Activated T-helper 1 cell treated with anti-CD3 and anti-CD28 coated beads, Interleukin-12 subunit alpha, Interleukin-12 subunit beta, Interleukin-2, Interleukin-4 antibody, amounts not matched to agents 30 ng/mL and 10 ng/mL and 1 ng/mL, durations not matched to agents 14 hours and 24 hours and 36 hours (primary cell): Measurements from ENCODE around the gene MARK4. TPM values are rescaled to one million over a fixed set of nuclear protein-coding genes. Genes with fewer than 3 reads are reported as not detected.

Experiments used
- DNase-seq: peaks from one replicate; pipeline ENCODE4 v3.0.0; 2021; ENCODE audit warnings: low spot score
- H3K27ac Mint-ChIP-seq: one replicate; pipeline ENCODE4 v1.8.0; 2021; ENCODE audit warnings: mild to moderate bottlenecking, mixed read lengths
- H3K27me3 Mint-ChIP-seq: one replicate; pipeline ENCODE4 v1.8.0; 2022; ENCODE audit warnings: mild to moderate bottlenecking, moderate library complexity, mixed read lengths; ENCODE audit not compliant: insufficient read depth
- H3K36me3 Mint-ChIP-seq: one replicate; pipeline ENCODE4 v1.8.0; 2021; ENCODE audit warnings: low read depth, mixed read lengths
- H3K4me1 Mint-ChIP-seq: one replicate; pipeline ENCODE4 v1.8.0; 2021; ENCODE audit warnings: low read depth, mixed read lengths
- H3K4me3 Mint-ChIP-seq: one replicate; pipeline ENCODE4 v1.8.0; 2021; ENCODE audit warnings: mild to moderate bottlenecking, moderate library complexity, mixed read lengths
- H3K9me3 Mint-ChIP-seq: one replicate; pipeline ENCODE4 v1.8.0; 2021; ENCODE audit warnings: mixed read lengths
- intact Hi-C: fragments of 100-400 bp; cut with micrococcal nuclease; formaldehyde crosslinking; loops from one replicate; pipeline ENCODE4 v1.15.1; 2024
- total RNA-seq: library from RNA; stranded (reverse); gene quantifications from 2 replicates; pipeline ENCODE4 v1.2.3, GENCODE V29; 2022

MARK4 gene
- total RNA-seq, 1 donor from 2014 or later = 27.2 TPM

DNA sequence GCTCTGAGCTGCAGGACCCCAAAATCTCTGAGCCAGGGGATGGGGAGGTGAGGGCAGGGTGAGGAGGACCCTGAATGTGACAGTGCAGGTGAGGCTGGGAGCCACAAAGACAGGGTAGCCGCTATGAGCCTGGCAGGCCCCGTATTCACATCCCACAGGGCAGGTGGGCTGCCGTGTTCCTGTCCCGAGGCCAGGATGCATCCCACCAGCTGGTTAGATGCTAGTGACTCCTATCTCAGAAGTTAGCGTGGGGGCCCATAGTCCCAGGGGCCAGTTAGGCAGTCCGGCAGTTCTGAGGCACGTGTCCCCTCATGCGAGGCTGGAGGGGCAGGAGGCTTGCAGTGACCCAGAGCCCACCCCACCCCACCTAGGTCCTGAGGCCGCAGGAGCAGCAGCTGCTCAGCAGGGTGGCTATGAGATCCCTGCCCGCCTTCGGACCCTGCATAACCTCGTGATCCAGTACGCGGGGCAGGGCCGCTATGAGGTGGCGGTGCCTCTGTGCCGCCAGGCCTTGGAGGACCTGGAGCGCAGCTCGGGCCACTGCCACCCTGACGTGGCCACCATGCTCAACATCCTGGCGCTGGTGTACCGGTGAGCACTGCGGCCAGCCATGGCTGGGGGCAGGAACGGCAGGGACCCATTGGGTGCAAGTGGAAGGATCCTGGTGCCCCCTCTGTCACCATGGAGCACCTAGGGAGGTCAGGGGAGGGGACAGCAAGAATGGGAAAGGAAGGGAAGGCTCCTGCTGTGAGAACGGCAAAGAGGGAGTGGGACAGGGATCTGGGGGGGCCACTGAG, 96.7 kb downstream of the MARK4 start:
- Mint-ChIP-seq H3K36me3 (no peaks in the 10 kb centered on the region), H3K27ac (no peak overlapping the region), H3K4me1 (no peaks in the 10 kb centered on the region), H3K27me3 (peaks cover 5% of the 10 kb centered on the region), H3K4me3 (no peak overlapping the region), H3K9me3 (no peaks in the 10 kb centered on the region)
- intact Hi-C loops = no loop called here
- DNase-seq = no peak

DNA sequence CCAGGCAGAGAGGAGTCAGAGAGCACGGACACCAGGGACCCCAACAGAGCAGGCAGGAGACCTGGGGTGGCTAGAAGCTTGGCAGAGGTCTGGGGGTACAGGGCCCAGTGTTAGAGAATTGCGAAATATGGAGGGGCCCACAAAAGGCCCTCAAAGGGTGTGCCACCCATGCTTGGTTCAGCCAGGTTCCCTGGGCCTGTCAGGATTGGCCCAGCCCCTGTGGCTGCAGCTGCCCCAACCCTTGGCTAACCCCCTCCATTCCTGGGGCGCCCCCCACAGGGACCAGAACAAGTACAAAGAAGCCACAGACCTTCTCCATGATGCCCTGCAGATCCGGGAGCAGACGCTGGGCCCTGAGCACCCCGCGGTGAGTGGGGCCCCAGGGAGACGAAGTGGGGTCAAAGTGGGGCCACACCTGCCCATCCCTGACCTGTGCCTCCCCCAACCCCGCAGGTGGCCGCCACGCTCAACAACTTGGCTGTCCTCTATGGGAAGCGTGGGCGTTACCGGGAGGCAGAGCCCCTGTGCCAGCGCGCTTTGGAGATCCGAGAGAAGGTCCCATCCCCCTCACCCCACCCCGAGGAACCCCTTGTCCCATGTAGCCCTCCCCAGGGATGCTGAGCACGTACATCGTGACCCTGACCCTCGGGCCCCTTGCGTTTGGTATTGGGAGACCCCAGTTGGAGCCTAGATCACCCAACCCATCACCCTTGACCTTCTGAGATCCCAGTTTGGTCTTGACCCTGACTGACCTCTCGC, 97.5 kb downstream of the MARK4 start:
- no peak for DNase-seq
- Mint-ChIP-seq H3K4me3 (no peak overlapping the region), H3K4me1 (no peaks in the 10 kb centered on the region), H3K27ac (no peak overlapping the region), H3K27me3 (peaks cover 5% of the 10 kb centered on the region), H3K36me3 (no peaks in the 10 kb centered on the region), H3K9me3 (no peaks in the 10 kb centered on the region)
- intact Hi-C loops = no loop called here

DNA sequence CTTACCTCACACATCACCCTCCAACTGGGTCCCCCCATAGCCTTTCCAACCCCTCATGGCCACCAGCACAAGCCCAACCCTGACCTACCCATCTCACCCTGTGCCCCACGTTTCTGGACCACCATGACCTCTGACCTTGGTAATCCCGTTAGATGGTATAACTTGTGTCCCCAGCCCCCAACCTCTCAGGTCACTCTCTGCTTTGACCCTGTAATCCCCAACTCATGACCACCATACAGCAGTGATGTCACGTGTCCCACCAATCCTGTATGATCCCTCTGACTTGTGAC, 98.0 kb downstream of the MARK4 start:
- intact Hi-C loops = no loop called here
- no peak overlapping the region for H3K4me3 Mint-ChIP-seq
- DNase-seq = no peak
- no peaks in the 10 kb centered on the region for H3K9me3 Mint-ChIP-seq
- no peaks in the 10 kb centered on the region for H3K4me1 Mint-ChIP-seq
- H3K27me3 Mint-ChIP-seq = peaks cover 5% of the 10 kb centered on the region
- no peak overlapping the region for H3K27ac Mint-ChIP-seq
- H3K36me3 Mint-ChIP-seq = no peaks in the 10 kb centered on the region

DNA sequence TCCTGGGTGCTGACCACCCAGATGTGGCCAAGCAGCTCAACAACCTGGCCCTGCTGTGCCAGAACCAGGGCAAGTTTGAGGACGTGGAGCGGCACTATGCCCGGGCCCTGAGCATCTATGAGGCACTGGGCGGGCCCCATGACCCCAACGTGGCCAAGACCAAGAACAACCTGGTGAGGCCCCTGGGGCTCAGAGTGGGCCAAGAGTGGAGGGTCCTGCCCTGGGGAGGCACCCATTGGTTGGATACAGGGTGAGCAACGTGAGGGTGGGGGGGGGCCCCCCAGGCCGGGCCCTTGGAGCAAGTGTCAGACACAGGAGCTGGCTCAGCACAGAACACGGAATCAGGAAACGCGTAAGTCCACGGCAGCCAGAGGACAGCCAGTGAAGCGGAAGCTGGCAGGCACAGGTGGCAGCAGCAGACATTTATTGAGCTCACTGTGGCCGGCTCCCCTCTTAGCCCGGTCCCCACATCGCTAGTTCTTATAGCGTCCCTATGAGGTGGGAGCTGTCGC, 98.4 kb downstream of the MARK4 start:
- intact Hi-C loops = no loop called here
- Mint-ChIP-seq H3K27me3 (peaks cover 1% of the 10 kb centered on the region), H3K4me3 (no peak overlapping the region), H3K36me3 (no peaks in the 10 kb centered on the region), H3K4me1 (no peaks in the 10 kb centered on the region), H3K27ac (no peak overlapping the region), H3K9me3 (no peaks in the 10 kb centered on the region)
- DNase-seq = no peak

DNA sequence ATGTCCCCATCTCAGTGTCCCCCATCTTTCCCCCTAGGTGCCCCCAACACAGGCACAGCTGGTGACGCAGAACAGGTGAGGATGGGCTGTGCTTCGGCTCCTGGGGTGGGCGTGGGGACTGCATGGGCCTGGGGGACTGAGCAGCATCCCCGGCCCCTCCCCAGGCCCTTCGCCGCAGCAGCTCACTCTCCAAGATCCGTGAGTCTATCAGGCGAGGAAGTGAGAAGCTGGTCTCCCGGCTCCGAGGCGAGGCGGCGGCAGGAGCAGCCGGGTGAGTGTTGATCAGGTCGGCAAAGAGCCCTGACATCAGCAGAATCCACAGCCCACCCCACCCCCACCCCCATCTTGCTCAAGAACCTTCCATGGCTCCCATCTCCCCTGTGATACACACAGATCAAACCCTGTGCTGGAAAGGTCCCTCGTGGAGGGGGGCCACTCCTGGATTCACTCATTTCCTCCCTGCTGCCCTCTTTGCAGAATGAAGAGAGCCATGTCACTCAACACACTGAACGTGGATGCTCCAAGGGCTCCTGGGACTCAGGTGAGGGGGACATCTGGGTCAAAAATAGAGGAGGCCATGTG, 99.5 kb downstream of the MARK4 start:
- DNase-seq = no peak
- intact Hi-C loops = no loop called here
- H3K4me3 Mint-ChIP-seq = no peak overlapping the region
- H3K4me1 Mint-ChIP-seq = no peaks in the 10 kb centered on the region
- no peak overlapping the region for H3K27ac Mint-ChIP-seq
- H3K36me3 Mint-ChIP-seq = peaks cover 4% of the 10 kb centered on the region
- no peaks in the 10 kb centered on the region for H3K9me3 Mint-ChIP-seq
- H3K27me3 Mint-ChIP-seq = no peaks in the 10 kb centered on the region

DNA sequence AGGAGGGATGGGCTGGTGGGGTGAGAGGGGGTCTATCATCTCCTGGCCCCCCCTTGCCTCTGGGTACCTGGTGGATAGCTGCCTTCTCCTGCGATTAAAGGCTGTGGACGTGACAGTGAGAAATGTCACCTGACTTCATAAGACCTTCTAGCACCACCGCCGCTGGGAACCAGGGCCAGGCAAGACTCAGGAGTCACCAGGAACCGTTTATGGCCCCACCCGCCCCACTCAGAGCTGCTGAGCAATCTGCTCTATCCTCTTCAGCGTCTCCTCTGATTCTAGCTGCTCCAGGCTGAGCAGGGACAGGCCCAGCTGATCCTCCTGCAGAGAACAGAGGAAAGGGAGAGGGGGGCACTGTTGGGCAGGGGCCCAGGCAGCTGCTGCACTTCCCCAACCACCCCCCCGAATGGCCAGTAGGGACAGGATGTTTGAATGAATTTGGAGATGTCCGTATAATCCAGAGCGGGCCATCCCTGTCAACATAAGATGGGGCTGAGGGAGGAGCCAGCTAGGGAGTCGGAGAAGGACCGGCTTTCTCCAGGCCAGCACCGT, 100.4 kb downstream of the MARK4 start:
- Mint-ChIP-seq H3K4me3 (no peak overlapping the region), H3K9me3 (no peaks in the 10 kb centered on the region), H3K36me3 (peaks cover 11% of the 10 kb centered on the region), H3K27ac (no peak overlapping the region), H3K27me3 (no peaks in the 10 kb centered on the region), H3K4me1 (no peaks in the 10 kb centered on the region)
- intact Hi-C loops = no loop called here
- no peak for DNase-seq

DNA sequence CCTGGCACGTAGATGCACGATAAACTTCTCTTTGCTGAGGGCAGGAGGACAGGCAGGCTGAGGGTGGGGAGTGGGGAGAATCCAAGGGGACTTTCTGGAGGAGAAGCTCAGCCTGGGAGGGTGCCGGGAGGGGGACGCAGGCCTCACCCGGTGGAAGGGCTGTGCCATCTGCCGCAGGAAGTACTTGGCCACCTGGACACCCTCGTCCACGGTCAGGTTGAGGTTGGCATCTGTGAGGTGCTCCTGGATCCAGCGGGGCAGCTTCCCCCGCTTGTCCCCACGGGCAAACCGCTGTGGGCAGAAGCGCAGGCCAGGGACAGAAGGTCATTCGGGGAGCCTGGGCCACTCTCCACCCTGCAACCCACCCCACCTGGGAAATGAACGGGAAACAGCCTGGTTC, 101.0 kb downstream of the MARK4 start:
- Mint-ChIP-seq H3K27ac (no peak overlapping the region), H3K27me3 (no peaks in the 10 kb centered on the region), H3K4me3 (no peak overlapping the region), H3K9me3 (no peaks in the 10 kb centered on the region), H3K36me3 (peaks cover 13% of the 10 kb centered on the region), H3K4me1 (no peaks in the 10 kb centered on the region)
- intact Hi-C loops = no loop called here
- DNase-seq = no peak

DNA sequence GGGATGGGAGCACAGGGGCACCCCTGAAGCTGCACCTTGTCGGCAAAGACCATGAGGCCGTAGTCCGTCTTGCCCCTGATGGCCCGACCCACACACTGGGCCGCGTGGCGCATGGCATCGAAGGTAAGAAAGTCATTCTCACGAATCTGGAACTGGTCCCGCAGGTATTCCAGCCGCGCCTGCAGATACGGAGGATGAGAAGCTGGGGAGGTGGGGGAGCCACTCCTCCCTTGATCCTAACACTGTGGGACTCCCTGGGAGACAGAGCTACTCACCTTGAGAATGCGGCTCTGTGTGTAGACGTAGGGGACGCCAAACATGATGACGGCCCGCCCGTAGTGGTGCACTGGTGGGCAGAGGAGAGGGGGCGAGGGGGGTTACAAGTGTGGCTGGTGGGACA, 101.4 kb downstream of the MARK4 start:
- H3K4me3 Mint-ChIP-seq = no peak overlapping the region
- H3K36me3 Mint-ChIP-seq = peaks cover 13% of the 10 kb centered on the region
- intact Hi-C loops = no loop called here
- no peaks in the 10 kb centered on the region for H3K27me3 Mint-ChIP-seq
- no peaks in the 10 kb centered on the region for H3K4me1 Mint-ChIP-seq
- no peak for DNase-seq
- no peak overlapping the region for H3K27ac Mint-ChIP-seq
- no peaks in the 10 kb centered on the region for H3K9me3 Mint-ChIP-seq

DNA sequence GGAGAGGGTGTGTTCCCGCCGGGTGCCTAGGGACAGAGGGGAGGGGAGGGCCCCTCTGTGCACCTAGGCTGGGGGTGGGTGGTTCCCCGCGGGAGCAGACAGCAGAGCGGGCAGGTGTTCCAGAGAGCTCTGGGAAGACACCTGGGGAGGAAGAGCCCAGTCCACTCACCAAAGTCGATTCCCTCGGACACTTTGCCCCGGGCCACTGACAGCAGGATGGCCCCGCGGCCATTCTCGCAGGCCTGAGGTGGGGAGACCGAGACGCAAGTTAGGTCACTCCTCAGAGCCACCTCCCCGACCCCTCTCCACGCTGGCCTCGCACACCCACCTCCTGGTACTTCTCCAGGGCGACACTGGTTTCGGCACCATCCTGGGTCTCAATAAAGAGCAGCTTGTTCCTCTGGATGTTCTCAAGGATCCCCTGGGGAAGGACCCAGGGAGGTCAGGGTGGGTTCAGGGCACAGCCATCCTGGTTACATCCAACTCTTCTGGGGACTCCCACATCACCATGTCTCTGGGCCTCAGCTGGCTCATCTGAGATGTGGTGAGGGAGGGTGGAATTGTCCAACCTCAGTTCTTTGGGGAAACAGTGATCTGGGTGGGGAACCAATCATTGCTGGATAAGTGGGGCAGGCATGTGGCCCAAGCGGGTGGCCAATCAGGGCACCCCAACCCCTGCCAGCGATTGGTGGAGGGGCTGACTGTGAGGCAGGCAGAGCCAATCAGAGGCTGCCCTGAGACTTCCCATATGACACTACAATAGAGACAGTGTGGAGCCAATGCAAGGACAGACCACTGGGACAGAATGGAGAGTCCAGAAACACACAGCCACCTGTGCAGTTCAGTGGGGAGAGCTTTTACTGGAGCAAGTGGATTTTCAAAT, 102.1 kb downstream of the MARK4 start:
- H3K9me3 Mint-ChIP-seq = no peaks in the 10 kb centered on the region
- H3K27ac Mint-ChIP-seq = no peak overlapping the region
- DNase-seq = no peak
- no peaks in the 10 kb centered on the region for H3K27me3 Mint-ChIP-seq
- peaks cover 17% of the 10 kb centered on the region for H3K36me3 Mint-ChIP-seq
- no peaks in the 10 kb centered on the region for H3K4me1 Mint-ChIP-seq
- no peak overlapping the region for H3K4me3 Mint-ChIP-seq
- intact Hi-C loops = no loop called here

DNA sequence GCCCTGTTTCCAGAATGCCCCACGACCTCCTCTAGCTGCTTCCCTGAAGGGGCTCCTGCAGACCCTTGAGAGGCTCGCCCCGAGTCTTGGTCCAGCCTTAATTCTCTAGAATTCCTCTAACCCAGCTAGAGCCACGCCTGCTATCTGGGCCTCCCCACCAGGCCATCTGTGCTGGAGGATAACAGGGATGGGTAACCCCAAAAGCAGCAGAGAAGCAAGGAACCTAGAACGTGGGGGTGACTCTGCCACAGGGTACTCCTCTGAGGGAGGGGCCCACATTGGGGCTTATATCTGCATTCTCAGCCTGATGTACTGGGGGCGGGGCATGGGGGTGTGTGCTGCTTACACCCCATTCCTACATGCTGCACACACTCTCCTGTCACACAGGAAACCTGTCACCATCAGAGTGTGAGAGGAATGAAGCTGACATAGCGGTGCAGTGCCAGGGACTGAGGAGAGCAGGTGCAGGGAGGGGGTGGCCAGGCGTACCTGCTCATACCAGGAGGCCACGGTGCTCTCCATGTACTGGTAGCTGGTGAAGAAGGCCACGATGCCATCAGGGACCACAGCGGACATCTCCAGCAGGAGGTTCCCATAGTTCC, 103.3 kb downstream of the MARK4 start:
- no peak overlapping the region for H3K4me3 Mint-ChIP-seq
- H3K36me3 Mint-ChIP-seq = peaks cover 19% of the 10 kb centered on the region
- no peaks in the 10 kb centered on the region for H3K9me3 Mint-ChIP-seq
- H3K4me1 Mint-ChIP-seq = no peaks in the 10 kb centered on the region
- DNase-seq = no peak
- no peaks in the 10 kb centered on the region for H3K27me3 Mint-ChIP-seq
- intact Hi-C loops = no loop called here
- H3K27ac Mint-ChIP-seq = no peak overlapping the region
